ENCODE data around the gene TTC17.

TTC17 gene

DNA sequence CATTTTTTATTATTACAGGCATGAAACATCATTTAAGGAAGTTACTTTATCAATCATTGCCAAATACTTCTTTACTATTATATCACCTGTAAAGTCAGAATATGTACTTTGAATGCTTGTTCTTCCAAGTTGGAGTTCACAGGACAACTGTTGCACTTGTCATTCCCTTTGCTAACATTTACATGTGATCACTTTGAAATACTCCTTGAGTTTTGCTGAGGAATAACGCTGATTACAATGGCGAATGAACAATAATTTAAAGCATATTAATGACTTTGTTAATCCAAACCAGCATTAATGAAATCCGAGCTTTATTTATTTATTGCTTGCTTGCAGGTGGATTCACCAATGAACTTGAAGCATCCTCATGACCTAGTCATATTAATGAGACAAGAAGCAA lies 20.2 kb downstream of the TTC17 start:
- no peaks in the 10 kb centered on the region for H3K36me3 ChIP-seq
- H3K9me3 ChIP-seq: no peaks in the 10 kb centered on the region
- H3K4me3 ChIP-seq (ENCODE audit: low read depth, low read length): no peak overlapping the region
- no peak for DNase-seq
- no peaks in the 10 kb centered on the region for H3K27me3 ChIP-seq
- H3K4me1 ChIP-seq: no peaks in the 10 kb centered on the region
- TF ChIP-seq, protein P1, sequence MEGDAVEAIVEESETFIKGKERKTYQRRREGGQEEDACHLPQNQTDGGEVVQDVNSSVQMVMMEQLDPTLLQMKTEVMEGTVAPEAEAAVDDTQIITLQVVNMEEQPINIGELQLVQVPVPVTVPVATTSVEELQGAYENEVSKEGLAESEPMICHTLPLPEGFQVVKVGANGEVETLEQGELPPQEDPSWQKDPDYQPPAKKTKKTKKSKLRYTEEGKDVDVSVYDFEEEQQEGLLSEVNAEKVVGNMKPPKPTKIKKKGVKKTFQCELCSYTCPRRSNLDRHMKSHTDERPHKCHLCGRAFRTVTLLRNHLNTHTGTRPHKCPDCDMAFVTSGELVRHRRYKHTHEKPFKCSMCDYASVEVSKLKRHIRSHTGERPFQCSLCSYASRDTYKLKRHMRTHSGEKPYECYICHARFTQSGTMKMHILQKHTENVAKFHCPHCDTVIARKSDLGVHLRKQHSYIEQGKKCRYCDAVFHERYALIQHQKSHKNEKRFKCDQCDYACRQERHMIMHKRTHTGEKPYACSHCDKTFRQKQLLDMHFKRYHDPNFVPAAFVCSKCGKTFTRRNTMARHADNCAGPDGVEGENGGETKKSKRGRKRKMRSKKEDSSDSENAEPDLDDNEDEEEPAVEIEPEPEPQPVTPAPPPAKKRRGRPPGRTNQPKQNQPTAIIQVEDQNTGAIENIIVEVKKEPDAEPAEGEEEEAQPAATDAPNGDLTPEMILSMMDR (IDR thresholded peaks at IDR 0.05; ENCODE audit: low read depth, low read length): no peak

DNA sequence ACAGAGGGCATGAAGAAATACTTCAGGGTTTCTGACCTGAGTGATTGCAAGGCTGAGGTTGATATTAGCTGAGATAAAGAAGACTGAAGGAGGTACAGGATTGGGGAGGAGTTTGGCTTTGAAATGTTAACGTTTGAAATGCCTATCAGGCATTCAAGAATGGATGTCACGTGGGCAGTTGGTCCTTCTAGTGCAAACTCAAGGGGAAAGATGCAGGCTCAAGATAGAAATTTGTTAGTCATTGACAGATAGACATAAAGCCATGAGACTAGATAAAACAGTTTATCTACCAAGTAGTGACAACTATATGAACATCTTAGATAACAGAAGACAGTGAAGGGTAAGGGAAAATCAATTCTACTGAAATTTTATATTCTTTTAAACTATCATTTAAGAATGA lies 23.1 kb downstream of the TTC17 start:
- no peaks in the 10 kb centered on the region for H3K36me3 ChIP-seq
- no peaks in the 10 kb centered on the region for H3K9me3 ChIP-seq
- no peak overlapping the region for H3K4me3 ChIP-seq (ENCODE audit: low read depth, low read length)
- TF ChIP-seq, protein P1 (IDR thresholded peaks at IDR 0.05; ENCODE audit: low read depth, low read length): no peak
- H3K4me1 ChIP-seq: no peaks in the 10 kb centered on the region
- DNase-seq: no peak
- no peaks in the 10 kb centered on the region for H3K27me3 ChIP-seq

DNA sequence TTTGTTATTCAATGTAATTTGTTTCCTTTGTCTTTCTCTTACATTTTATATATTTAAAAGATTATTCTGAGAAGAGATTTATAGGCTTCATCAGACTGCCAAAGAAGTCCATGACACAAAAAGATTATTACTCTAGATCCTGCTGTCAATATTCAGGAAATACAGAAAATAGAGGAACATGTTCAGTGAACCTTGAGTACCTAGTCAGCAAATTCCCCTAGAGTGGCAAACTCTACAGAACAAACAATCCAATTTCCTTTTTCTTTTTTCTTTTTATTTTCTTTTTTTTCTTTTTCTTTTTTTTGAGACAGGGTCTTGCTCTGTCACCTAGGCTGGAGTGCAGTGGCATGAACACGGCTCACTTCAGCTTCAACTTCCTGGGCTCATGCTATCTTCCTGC lies 23.9 kb downstream of the TTC17 start:
- Histone ChIP-seq H3K4me3 (ENCODE audit: low read depth, low read length) (no peak overlapping the region), H3K4me1 (no peaks in the 10 kb centered on the region), H3K36me3 (no peaks in the 10 kb centered on the region), H3K27me3 (no peaks in the 10 kb centered on the region), H3K9me3 (no peaks in the 10 kb centered on the region)
- no peak for DNase-seq
- TF ChIP-seq, protein P1 (IDR thresholded peaks at IDR 0.05; ENCODE audit: low read depth, low read length): no peak

DNA sequence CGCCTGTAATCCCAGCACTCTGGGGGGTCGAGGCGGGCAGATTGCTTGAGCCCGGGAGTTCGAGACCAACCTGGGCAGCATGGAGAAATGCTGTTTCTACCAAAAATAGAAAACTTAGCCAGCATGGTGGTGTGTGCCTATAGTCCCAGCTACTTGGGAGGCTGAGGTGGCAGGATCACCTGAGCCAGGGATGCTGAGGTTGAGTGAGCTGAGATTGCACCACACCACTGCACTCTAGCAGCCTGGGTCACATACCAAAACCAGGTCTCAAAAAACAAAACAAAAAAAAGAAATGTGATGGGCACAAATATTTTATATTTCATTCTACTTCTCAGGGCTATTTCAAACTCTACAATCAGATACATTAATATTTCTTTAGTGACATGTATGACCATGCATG lies 25.7 kb downstream of the TTC17 start:
- H3K9me3 ChIP-seq: no peaks in the 10 kb centered on the region
- H3K4me3 ChIP-seq (ENCODE audit: low read depth, low read length): no peak overlapping the region
- no peaks in the 10 kb centered on the region for H3K36me3 ChIP-seq

DNA sequence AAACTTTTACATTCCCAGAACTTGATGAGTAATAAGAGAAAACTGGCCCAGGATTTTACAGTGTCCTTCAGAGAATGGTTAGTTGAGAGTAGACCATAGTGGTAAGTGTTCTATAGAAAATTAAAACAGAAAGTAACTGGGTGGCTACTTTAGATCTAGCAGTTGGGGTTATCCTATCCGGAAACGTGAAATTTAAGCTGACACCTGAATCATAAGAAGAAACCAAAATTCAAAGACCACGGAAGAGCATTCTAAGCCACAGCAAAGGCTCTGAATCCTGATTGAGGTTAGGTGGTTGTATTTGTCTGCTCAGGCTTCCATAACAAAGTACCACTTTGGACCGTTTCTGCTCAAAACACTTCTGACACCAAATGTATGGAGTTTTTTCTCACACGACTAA lies 34.0 kb downstream of the TTC17 start:
- Histone ChIP-seq H3K36me3 (no peaks in the 10 kb centered on the region; the same call in 1 of the 2 replicates), H3K27me3 (no peaks in the 10 kb centered on the region), H3K4me3 (ENCODE audit: low read depth, low read length) (no peak overlapping the region), H3K4me1 (no peaks in the 10 kb centered on the region), H3K9me3 (no peaks in the 10 kb centered on the region)
- no peak for DNase-seq
- TF ChIP-seq, protein P1 (IDR thresholded peaks at IDR 0.05; ENCODE audit: low read depth, low read length): no peak

More for the DNA sequence above, 25.7 kb downstream of the TTC17 start:
- no peaks in the 10 kb centered on the region for H3K4me1 ChIP-seq
- DNase-seq: no peak
- TF ChIP-seq, protein P1 (IDR thresholded peaks at IDR 0.05; ENCODE audit: low read depth, low read length): no peak
- H3K27me3 ChIP-seq: no peaks in the 10 kb centered on the region

DNA sequence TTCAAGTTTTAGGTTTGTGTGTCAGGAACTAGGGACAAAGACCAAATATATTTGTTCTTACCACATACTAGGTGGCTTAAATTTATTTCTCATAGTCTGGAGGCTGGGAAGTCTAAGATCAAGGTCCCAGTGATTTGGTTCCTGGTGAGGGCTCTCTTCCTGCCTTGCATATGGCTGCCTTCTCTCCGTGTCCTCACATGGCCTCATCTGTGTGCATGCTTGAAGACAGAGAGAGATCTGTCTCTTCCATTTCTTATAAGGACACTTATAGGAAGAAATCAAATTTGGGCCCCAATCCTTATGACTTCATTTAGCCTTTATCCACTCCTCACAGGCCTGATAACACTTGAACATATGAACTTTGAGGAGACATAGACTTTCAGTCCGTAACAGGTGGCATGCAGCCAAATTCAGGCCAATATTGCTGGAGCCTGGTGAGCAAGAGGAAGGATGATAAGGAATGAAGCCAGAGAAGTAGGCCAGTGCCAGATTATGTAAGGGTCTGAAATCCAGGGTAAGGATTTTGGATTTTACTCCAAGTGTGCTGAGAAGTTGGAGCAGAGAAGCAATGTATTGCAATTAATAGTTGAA lies 35.1 kb downstream of the TTC17 start:
- peak; percentile 51 for DNase-seq
- no peaks in the 10 kb centered on the region for H3K4me1 ChIP-seq
- TF ChIP-seq, protein P1 (IDR thresholded peaks at IDR 0.05; ENCODE audit: low read depth, low read length): no peak
- no peaks in the 10 kb centered on the region; the same call in 1 of the 2 replicates for H3K36me3 ChIP-seq
- H3K9me3 ChIP-seq: no peaks in the 10 kb centered on the region
- no peak overlapping the region for H3K4me3 ChIP-seq (ENCODE audit: low read depth, low read length)
- no peaks in the 10 kb centered on the region for H3K27me3 ChIP-seq

Data from BE2C (cell line).